ENCODE measurements around the gene NELL1. TPM values are rescaled to one million over a fixed set of nuclear protein-coding genes. Genes with fewer than 3 reads are reported as not detected.

NELL1 gene
- total RNA-seq, 1 donor from 2014 or later, result not detected

DNA sequence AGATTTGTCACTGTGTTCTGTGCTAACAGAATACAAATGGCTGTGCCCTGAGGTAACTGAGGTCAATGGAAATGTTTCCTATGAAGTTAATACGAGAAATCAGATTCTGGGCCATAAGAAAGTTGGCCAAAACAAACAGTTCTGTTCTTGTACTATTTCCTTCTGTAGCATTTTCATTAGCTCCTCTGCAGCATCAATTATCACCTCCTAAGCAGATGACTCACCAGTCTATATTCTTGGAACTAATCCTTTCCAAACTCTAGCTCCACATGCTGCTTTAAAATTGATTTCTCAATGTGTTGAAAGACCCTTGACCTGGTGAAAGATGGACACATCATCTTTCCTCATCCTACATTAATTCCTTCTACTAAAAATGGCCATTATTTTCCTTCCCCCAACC, 736.0 kb downstream of the NELL1 start:
- no peak overlapping the region for H3K27ac ChIP-seq
- H4K20me1 ChIP-seq (ENCODE audit: low read depth), result no peaks in the 10 kb centered on the region
- Mint-ChIP-seq H3K27me3 (ENCODE audit: insufficient read depth, low read depth) (no peaks in the 10 kb centered on the region), H3K27ac (no peak overlapping the region), H3K36me3 (no peaks in the 10 kb centered on the region), H3K4me3 (no peak overlapping the region), H3K4me1 (peaks cover 19% of the 10 kb centered on the region), H3K9me3 (no peaks in the 10 kb centered on the region)
- H3K79me2 ChIP-seq (ENCODE audit: low read depth), result no peaks in the 10 kb centered on the region
- H3K9ac ChIP-seq, result no peak overlapping the region
- no peaks in the 10 kb centered on the region for H3K9me3 ChIP-seq (ENCODE audit: low read depth)
- H3K27me3 ChIP-seq, result no peaks in the 10 kb centered on the region
- no peak for DNase-seq (ENCODE audit: low spot score)
- H3F3A ChIP-seq (ENCODE audit: low read depth), result no peaks in the 10 kb centered on the region
- no peak overlapping the region for H2AFZ ChIP-seq (replicated peaks)
- no peak overlapping the region for H3K4me3 ChIP-seq
- TF ChIP-seq EZH2 (IDR thresholded peaks at IDR 0.05), result no peak
- no peak for TF ChIP-seq EZH2phosphoT487 (IDR thresholded peaks at IDR 0.05)
- TF ChIP-seq, protein P1, sequence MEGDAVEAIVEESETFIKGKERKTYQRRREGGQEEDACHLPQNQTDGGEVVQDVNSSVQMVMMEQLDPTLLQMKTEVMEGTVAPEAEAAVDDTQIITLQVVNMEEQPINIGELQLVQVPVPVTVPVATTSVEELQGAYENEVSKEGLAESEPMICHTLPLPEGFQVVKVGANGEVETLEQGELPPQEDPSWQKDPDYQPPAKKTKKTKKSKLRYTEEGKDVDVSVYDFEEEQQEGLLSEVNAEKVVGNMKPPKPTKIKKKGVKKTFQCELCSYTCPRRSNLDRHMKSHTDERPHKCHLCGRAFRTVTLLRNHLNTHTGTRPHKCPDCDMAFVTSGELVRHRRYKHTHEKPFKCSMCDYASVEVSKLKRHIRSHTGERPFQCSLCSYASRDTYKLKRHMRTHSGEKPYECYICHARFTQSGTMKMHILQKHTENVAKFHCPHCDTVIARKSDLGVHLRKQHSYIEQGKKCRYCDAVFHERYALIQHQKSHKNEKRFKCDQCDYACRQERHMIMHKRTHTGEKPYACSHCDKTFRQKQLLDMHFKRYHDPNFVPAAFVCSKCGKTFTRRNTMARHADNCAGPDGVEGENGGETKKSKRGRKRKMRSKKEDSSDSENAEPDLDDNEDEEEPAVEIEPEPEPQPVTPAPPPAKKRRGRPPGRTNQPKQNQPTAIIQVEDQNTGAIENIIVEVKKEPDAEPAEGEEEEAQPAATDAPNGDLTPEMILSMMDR (IDR thresholded peaks at IDR 0.05), result no peak
- H3K4me2 ChIP-seq, result no peak overlapping the region
- H3K36me3 ChIP-seq, result no peaks in the 10 kb centered on the region
- no peaks in the 10 kb centered on the region for H3K4me1 ChIP-seq

DNA sequence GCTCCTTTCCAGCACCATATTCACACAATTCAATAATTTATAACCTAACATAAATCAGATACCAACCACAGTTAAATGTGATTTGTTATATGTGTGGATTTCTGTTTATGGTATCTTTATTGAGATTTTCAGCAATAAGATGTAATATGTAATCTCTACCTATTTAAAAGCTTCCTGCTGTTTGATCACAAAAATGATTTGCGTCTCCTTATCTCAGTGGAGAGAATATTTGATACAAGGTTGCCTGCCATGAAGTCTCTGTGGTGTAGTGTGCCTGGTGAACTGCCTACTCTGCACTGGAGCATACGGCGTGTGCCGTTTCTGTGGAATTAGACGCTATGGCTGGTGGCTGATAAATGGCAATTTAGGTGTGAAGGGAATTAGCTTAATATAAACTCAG, 741.1 kb downstream of the NELL1 start:
- no peaks in the 10 kb centered on the region for H3K27me3 ChIP-seq
- no peaks in the 10 kb centered on the region for H3K79me2 ChIP-seq (ENCODE audit: low read depth)
- H3K27ac ChIP-seq, result no peak overlapping the region
- H3K4me1 Mint-ChIP-seq, result peaks cover 2% of the 10 kb centered on the region
- no peak overlapping the region for H3K4me2 ChIP-seq
- H3K4me3 Mint-ChIP-seq, result no peak overlapping the region
- H3K9me3 ChIP-seq (ENCODE audit: low read depth), result no peaks in the 10 kb centered on the region
- no peaks in the 10 kb centered on the region for H3K9me3 Mint-ChIP-seq
- H3K27ac Mint-ChIP-seq, result no peak overlapping the region
- H3K36me3 ChIP-seq, result no peaks in the 10 kb centered on the region
- no peaks in the 10 kb centered on the region for H3K27me3 Mint-ChIP-seq (ENCODE audit: insufficient read depth, low read depth)
- no peak overlapping the region for H2AFZ ChIP-seq (replicated peaks)
- H3K4me3 ChIP-seq, result no peak overlapping the region
- no peaks in the 10 kb centered on the region for H3F3A ChIP-seq (ENCODE audit: low read depth)
- H3K36me3 Mint-ChIP-seq, result no peaks in the 10 kb centered on the region
- no peak for TF ChIP-seq EZH2phosphoT487 (IDR thresholded peaks at IDR 0.05)
- TF ChIP-seq, protein P1 (IDR thresholded peaks at IDR 0.05), result no peak
- TF ChIP-seq EZH2 (IDR thresholded peaks at IDR 0.05), result no peak
- H3K4me1 ChIP-seq, result peaks cover 2% of the 10 kb centered on the region
- no peak for DNase-seq (ENCODE audit: low spot score)
- H4K20me1 ChIP-seq (ENCODE audit: low read depth), result no peaks in the 10 kb centered on the region
- no peak overlapping the region for H3K9ac ChIP-seq

DNA sequence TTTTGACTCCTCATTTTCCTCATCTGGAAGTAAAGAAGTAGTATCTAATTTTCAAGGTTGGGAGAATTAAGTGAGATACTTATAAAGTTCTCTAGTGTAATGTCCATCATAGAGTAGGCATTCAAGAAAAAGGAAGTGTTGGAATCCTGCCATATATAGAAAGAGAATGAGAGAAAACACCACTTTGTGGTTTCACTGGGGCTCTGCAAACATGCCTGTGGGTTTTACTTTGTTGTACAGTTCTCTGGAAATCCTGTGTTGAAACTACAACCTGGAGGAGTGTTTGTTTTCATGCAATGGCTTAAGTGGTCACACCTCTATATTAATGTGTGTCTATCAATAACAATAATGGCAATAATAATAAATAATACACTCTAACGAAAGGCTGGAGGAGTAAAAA, 741.7 kb downstream of the NELL1 start:
- Histone ChIP-seq H3K36me3 (no peaks in the 10 kb centered on the region), H3F3A (ENCODE audit: low read depth) (no peaks in the 10 kb centered on the region), H3K27me3 (no peaks in the 10 kb centered on the region), H3K79me2 (ENCODE audit: low read depth) (no peaks in the 10 kb centered on the region), H3K4me2 (no peak overlapping the region), H3K9ac (no peak overlapping the region), H3K4me1 (peaks cover 8% of the 10 kb centered on the region), H3K27ac (no peak overlapping the region), H3K9me3 (ENCODE audit: low read depth) (no peaks in the 10 kb centered on the region), H4K20me1 (ENCODE audit: low read depth) (no peaks in the 10 kb centered on the region), H3K4me3 (no peak overlapping the region), H2AFZ (replicated peaks) (no peak overlapping the region)
- H3K27ac Mint-ChIP-seq, result no peak overlapping the region
- no peaks in the 10 kb centered on the region for H3K27me3 Mint-ChIP-seq (ENCODE audit: insufficient read depth, low read depth)
- no peaks in the 10 kb centered on the region for H3K36me3 Mint-ChIP-seq
- H3K4me3 Mint-ChIP-seq, result no peak overlapping the region
- H3K4me1 Mint-ChIP-seq, result no peaks in the 10 kb centered on the region
- no peak for DNase-seq (ENCODE audit: low spot score)
- no peaks in the 10 kb centered on the region for H3K9me3 Mint-ChIP-seq
- TF ChIP-seq, protein P1 (IDR thresholded peaks at IDR 0.05), result no peak
- no peak for TF ChIP-seq EZH2 (IDR thresholded peaks at IDR 0.05)
- no peak for TF ChIP-seq EZH2phosphoT487 (IDR thresholded peaks at IDR 0.05)

All from neural progenitor cell (in vitro differentiated cells).